ENCODE measurements around the gene RASGRP2.

RASGRP2 gene

GRCh38 chr11:64743591-64744543 lies at the start of gene RASGRP2:
TSS of gene RASGRP2 (minus strand) at chr11:64744142. CDS start at chr11:64742866, 1,276 bp downstream.
- FAIRE-seq, result no peak

GRCh38 chr11:64792482-64792881 lies 48.5 kb upstream of the RASGRP2 start:
- FAIRE-seq, result no peak

- FAIRE-seq, result no peak
Measured at GRCh38 chr11:64791781-64792291, 47.9 kb upstream of the RASGRP2 start.

- no peak for FAIRE-seq
Measured at GRCh38 chr11:64790205-64791095, 46.5 kb upstream of the RASGRP2 start.

GRCh38 chr11:64789331-64790204 lies 45.6 kb upstream of the RASGRP2 start:
- FAIRE-seq, result no peak

GRCh38 chr11:64788321-64789215 lies 44.6 kb upstream of the RASGRP2 start:
- no peak for FAIRE-seq

- FAIRE-seq, result no peak
Measured at GRCh38 chr11:64787526-64788320, 43.8 kb upstream of the RASGRP2 start.

GRCh38 chr11:64786308-64786707 lies 42.4 kb upstream of the RASGRP2 start:
- FAIRE-seq, result no peak

GRCh38 chr11:64784813-64785581 lies 41.1 kb upstream of the RASGRP2 start:
- FAIRE-seq, result no peak

- peak; percentile 98 for FAIRE-seq
Measured at GRCh38 chr11:64778473-64779298, 34.7 kb upstream of the RASGRP2 start, which contains the start of gene SF1. TSS of gene SF1 (minus strand) at chr11:64778542. CDS start at chr11:64778392, 150 bp downstream.

- no peak for FAIRE-seq
Measured at GRCh38 chr11:64778223-64778472, 34.2 kb upstream of the RASGRP2 start.

- FAIRE-seq, result no peak
Measured at GRCh38 chr11:64777449-64778222, 33.7 kb upstream of the RASGRP2 start.

GRCh38 chr11:64776875-64777274 lies 32.9 kb upstream of the RASGRP2 start:
- FAIRE-seq, result no peak

- no peak for FAIRE-seq
Measured at GRCh38 chr11:64776425-64776824, 32.5 kb upstream of the RASGRP2 start.

- no peak for FAIRE-seq
Measured at GRCh38 chr11:64774144-64774543, 30.2 kb upstream of the RASGRP2 start.

- FAIRE-seq, result no peak
Measured at GRCh38 chr11:64772303-64773018, 28.5 kb upstream of the RASGRP2 start.

GRCh38 chr11:64771861-64772260 lies 27.9 kb upstream of the RASGRP2 start:
- no peak for FAIRE-seq

Measured in endometrium (tissue), 2 donors.